ENCODE measurements around the gene TRIM8. TPM values are rescaled to one million over a fixed set of nuclear protein-coding genes. Genes with fewer than 3 reads are reported as not detected.

The TRIM8 gene
- total and polyA plus RNA-seq, 2 of the 8 experiments (the other 6 are each of a cell fraction or from before 2014, with no cell fraction given), result 24.9 to 38.8 TPM

DNA sequence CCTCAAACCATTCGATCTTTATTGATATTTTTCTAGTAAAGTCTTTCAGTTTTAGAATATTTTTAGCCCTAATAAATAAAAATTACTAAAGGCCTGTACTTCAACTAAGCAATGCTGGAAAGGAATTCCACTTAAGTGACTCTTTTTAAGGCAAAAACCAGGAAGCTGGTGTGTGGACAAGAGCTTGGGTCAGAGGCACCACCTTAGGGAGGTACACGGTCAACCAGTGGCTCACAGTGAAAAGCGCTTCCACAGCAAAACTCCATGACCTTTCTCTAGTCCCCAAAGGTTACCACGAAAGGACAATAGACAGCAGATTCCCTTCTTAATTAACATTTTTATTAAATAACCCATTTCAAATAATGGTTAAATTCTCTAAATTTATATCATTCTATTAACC, 38.7 kb downstream of the TRIM8 start:
- Histone ChIP-seq H2AFZ (ENCODE audit: low read length) (no peak overlapping the region), H3K36me3 (ENCODE audit: control insufficient read depth in 2 of 4, insufficient read depth in 4 of 4, low read length in 3 of 4) (peaks cover 0 to 13% (median 5%) of the 10 kb centered on the region in 4 experiments; a peak in 4 of 8 replicates), H3K14ac (ENCODE audit: insufficient read length) (no peak overlapping the region), H2BK15ac (ENCODE audit: low read length) (no peak overlapping the region), H2BK120ac (replicated peaks; ENCODE audit: low read depth, low read length) (no peak overlapping the region), H3K9me3 (ENCODE audit: insufficient read depth in 2 of 2, low read depth in 1 of 2, low read length in 1 of 2) (no peaks in the 10 kb centered on the region), H3K18ac (ENCODE audit: extremely low read depth, low read length) (no peak overlapping the region), H3K4me3 (ENCODE audit: extremely low read depth in 1 of 4, insufficient read depth in 2 of 4, low read depth in 3 of 4, low read length in 4 of 4) (no peak overlapping the region), H3K79me2 (ENCODE audit: control insufficient read depth in 1 of 2, insufficient read depth in 2 of 2, low read length in 2 of 2) (no peaks in the 10 kb centered on the region), H4K91ac (replicated peaks; ENCODE audit: insufficient read length, low read length) (no peak overlapping the region), H3K4ac (replicated peaks; ENCODE audit: insufficient read length, low read depth, low read length) (no peak overlapping the region), H3K4me1 (replicated peaks in 1 of 4; ENCODE audit: control insufficient read depth in 3 of 4, insufficient read depth in 4 of 4, low read length in 3 of 4) (peaks cover 4 to 12% (median 7%) of the 10 kb centered on the region in 4 experiments), H3K56ac (replicated peaks; ENCODE audit: insufficient read length, low read depth, low read length) (no peak overlapping the region), H3K9ac (replicated peaks in 1 of 4; ENCODE audit: extremely low read depth in 1 of 4, low read depth in 3 of 4, low read length in 3 of 4) (no peak overlapping the region), H2AK5ac (ENCODE audit: low read depth, low read length) (no peak overlapping the region), H3K4me2 (ENCODE audit: insufficient read depth in 1 of 2, low read depth in 2 of 2, low read length in 2 of 2) (no peak overlapping the region), H3K27me3 (replicated peaks in 1 of 4; ENCODE audit: control insufficient read depth in 3 of 4, extremely low read depth in 1 of 4, insufficient read depth in 3 of 4, low read length in 3 of 4) (no peaks in the 10 kb centered on the region), H3K23me2 (ENCODE audit: low read depth, low read length) (no peaks in the 10 kb centered on the region), H4K5ac (ENCODE audit: insufficient read length, low read depth, low read length) (no peak overlapping the region), H2BK20ac (ENCODE audit: low read length) (no peak overlapping the region), H2BK12ac (ENCODE audit: low read depth, low read length) (no peak overlapping the region), H3K27ac (ENCODE audit: low read depth, low read length) (no peak overlapping the region), H3K23ac (ENCODE audit: insufficient read length) (no peak overlapping the region), H3K79me1 (ENCODE audit: low read depth, low read length) (no peaks in the 10 kb centered on the region), H4K8ac (ENCODE audit: extremely low read depth, insufficient read depth, low read length) (no peak overlapping the region), H4K20me1 (replicated peaks in 1 of 2; ENCODE audit: control insufficient read depth in 1 of 2, insufficient read depth in 2 of 2, low read length in 2 of 2) (no peaks in the 10 kb centered on the region), H2BK5ac (ENCODE audit: low read depth, low read length) (no peak overlapping the region)
- 94% methylated on average over 4 of the region's 4 CpGs; no CpG with 5 or more reads in 1 of the 2 experiments for WGBS, 2 experiments (ENCODE audit: extremely low coverage in 1 of 2, insufficient coverage in 1 of 2, insufficient read length in 1 of 2, insufficient replicate concordance in 2 of 2, low coverage in 1 of 2, low lambda C conversion rate in 2 of 2, missing lambda C conversion rate in 1 of 2)
- FAIRE-seq, result no peak
- ChIA-PET CTCF (ENCODE audit: partially characterized antibody) (interaction anchor here (1.1 to 3.0 kb wide), 2 partner anchors 13 to 15 kb away, joined by 3 to 11 read pairs; no protein-coding TSS in a partner anchor), POLR2A (ENCODE audit: partially characterized antibody) (interaction anchor here (0.7 to 1.2 kb wide), 3 partner anchors 9 to 129 kb away, joined by 3 to 5 read pairs (median 3); no protein-coding TSS in a partner anchor)
- no peak for DNase-seq (ENCODE audit: low read depth in 1 of 2, low spot score in 2 of 2)
- TF ChIP-seq CBX8 (IDR thresholded peaks at IDR 0.05; ENCODE audit: borderline replicate concordance, low read depth, low read length) (no peak), TEAD4 (IDR thresholded peaks at IDR 0.05; ENCODE audit: low read depth, low read length) (no peak), ASH2L (IDR thresholded peaks at IDR 0.05; ENCODE audit: low read length) (no peak), E2F6 (IDR thresholded peaks at IDR 0.05) (no peak), SP4 (IDR thresholded peaks at IDR 0.05; ENCODE audit: low read length) (no peak), CREB1 (IDR thresholded peaks at IDR 0.05) (no peak), HDAC6 (IDR thresholded peaks at IDR 0.05; ENCODE audit: low read depth, low read length) (no peak), SRF (IDR thresholded peaks at IDR 0.05; ENCODE audit: low read depth, low read length) (no peak), GABPA (IDR thresholded peaks at IDR 0.05; ENCODE audit: borderline replicate concordance, insufficient read depth, low read length) (no peak), POLR2AphosphoS5 (IDR thresholded peaks at IDR 0.05; ENCODE audit: low read depth, low read length) (no peak), SIN3A (conservative IDR thresholded peaks at IDR 0.05 in 1 of 2, IDR thresholded peaks at IDR 0.05 in 1 of 2; ENCODE audit: low read depth in 1 of 2, low read length in 2 of 2) (no peak), FOSL1 (IDR thresholded peaks at IDR 0.05; ENCODE audit: insufficient read depth, low read depth, low read length) (no peak)
